SK-N-DZ (cell line): Measurements from ENCODE around the gene KDM2B.

Experiments
- DNase-seq: peaks from one replicate; pipeline ENCODE4 v3.0.0-alpha.2; 2015; ENCODE audit warnings: low spot score

The KDM2B gene

GRCh38 chr12:121562488-121562887 is 18.3 kb downstream of the KDM2B start:
- DNase-seq, result no peak

- DNase-seq, result no peak
These were observed 19.8 kb downstream of the KDM2B start for GRCh38 chr12:121561009-121561395.

- no peak for DNase-seq
These were observed 20.3 kb downstream of the KDM2B start for GRCh38 chr12:121560392-121561008.

- DNase-seq, result no peak
These were observed 21.9 kb downstream of the KDM2B start for GRCh38 chr12:121558956-121559355.

- DNase-seq, result no peak
These were observed 29.7 kb downstream of the KDM2B start for GRCh38 chr12:121550974-121551634.

- DNase-seq, result no peak
These were observed 31.7 kb downstream of the KDM2B start for GRCh38 chr12:121549075-121549474.

- DNase-seq, result no peak
These were observed 35.3 kb downstream of the KDM2B start for GRCh38 chr12:121545480-121545879.

GRCh38 chr12:121543786-121544185 is 37.0 kb downstream of the KDM2B start:
- no peak for DNase-seq

GRCh38 chr12:121539908-121540307 is 40.9 kb downstream of the KDM2B start:
- no peak for DNase-seq

- DNase-seq, result no peak
These were observed 42.1 kb downstream of the KDM2B start for GRCh38 chr12:121538699-121539061.

- no peak for DNase-seq
These were observed 42.8 kb downstream of the KDM2B start for GRCh38 chr12:121537814-121538698.

GRCh38 chr12:121536899-121537813 is 43.7 kb downstream of the KDM2B start:
- peak; percentile 88 for DNase-seq

- DNase-seq, result peak; percentile 95
These were observed 44.5 kb downstream of the KDM2B start for GRCh38 chr12:121536054-121536898.

GRCh38 chr12:121535150-121536053 is 45.4 kb downstream of the KDM2B start:
- DNase-seq, result no peak

GRCh38 chr12:121534495-121535148 is 46.2 kb downstream of the KDM2B start:
- no peak for DNase-seq

GRCh38 chr12:121533394-121534090 is 47.3 kb downstream of the KDM2B start:
- DNase-seq, result no peak

GRCh38 chr12:121532503-121533393 is 48.1 kb downstream of the KDM2B start:
- no peak for DNase-seq
